Measurements from ENCODE around the gene VAPB. TPM values are rescaled to one million over a fixed set of nuclear protein-coding genes. Genes with fewer than 3 reads are reported as not detected.

The VAPB gene
- polyA plus RNA-seq, 1 experiment, result 43.8 TPM

- ChIA-PET POLR2A (interaction anchor here (1.4 kb wide), 1 partner anchor 14 kb away, joined by 3 read pairs; no protein-coding TSS in a partner anchor), CTCF (no interaction called here)
- H3K4me3 ChIP-seq (ENCODE audit: low read depth, low read length), result no peak overlapping the region
- H3K27me3 ChIP-seq (ENCODE audit: control insufficient read depth, insufficient read depth, low read length), result no peaks in the 10 kb centered on the region
- peaks cover 6% of the 10 kb centered on the region; the same call in 1 of the 2 replicates for H3K9me3 ChIP-seq (ENCODE audit: control insufficient read depth, insufficient read depth, low read length)
- TF ChIP-seq CTCF (IDR thresholded peaks at IDR 0.05; ENCODE audit: low read depth, low read length), result no peak
- DNase-seq (ENCODE audit: low read depth, low spot score), result no peak
- no peak overlapping the region for H3K27ac ChIP-seq (ENCODE audit: low read depth, low read length)
Measured at GRCh38 chr20:58498470-58499068, 109.5 kb downstream of the VAPB start.

GRCh38 chr20:58500256-58500655 is 111.2 kb downstream of the VAPB start:
- ChIA-PET POLR2A (no interaction called here), CTCF (no interaction called here)
- Histone ChIP-seq H3K27me3 (ENCODE audit: control insufficient read depth, insufficient read depth, low read length) (no peaks in the 10 kb centered on the region), H3K4me3 (ENCODE audit: low read depth, low read length) (no peak overlapping the region), H3K9me3 (ENCODE audit: control insufficient read depth, insufficient read depth, low read length) (peaks cover 19% of the 10 kb centered on the region), H3K27ac (ENCODE audit: low read depth, low read length) (no peak overlapping the region)
- no peak for DNase-seq (ENCODE audit: low read depth, low spot score)
- TF ChIP-seq CTCF (IDR thresholded peaks at IDR 0.05; ENCODE audit: low read depth, low read length), result no peak

Other genes starting within 250 kb of the VAPB start
- gene ANKRD60, start 160.6 kb upstream of the VAPB start, polyA plus RNA-seq (2011; rRNA removed), result not detected in 2 replicates
- 11.7 and 14.9 TPM in 2 replicates for gene RAB22A, start 79.5 kb upstream of the VAPB start, polyA plus RNA-seq (2011; rRNA removed)
- gene APCDD1L, start 126.2 kb downstream of the VAPB start, polyA plus RNA-seq (2011; rRNA removed), result 8.6 and 14.5 TPM in 2 replicates